Activated T-helper 17 cell treated with anti-CD3 and anti-CD28 coated beads, Interleukin-2, amount 50 U/mL, for 72 hours (primary cell): ENCODE data around the gene POP4. TPM values are rescaled to one million over a fixed set of nuclear protein-coding genes. Genes with fewer than 3 reads are reported as not detected.
A peak's percentile ranks its signal among the peaks of the same experiment; 100 is the strongest.

Experiments used
- ATAC-seq: fragments of 150-1000 bp; cut with Tn5 transposase; replicated peaks from 2 replicates; pipeline ENCODE4 v1.10.0; 2021; ENCODE audit warnings: mild to moderate bottlenecking, moderate library complexity
- H3K27ac Mint-ChIP-seq: one replicate; pipeline ENCODE4 v1.8.0; 2022; ENCODE audit warnings: mixed read lengths
- H3K27me3 Mint-ChIP-seq: one replicate; pipeline ENCODE4 v1.8.0; 2022; ENCODE audit warnings: mixed read lengths
- H3K36me3 Mint-ChIP-seq: one replicate; pipeline ENCODE4 v1.8.0; 2022; ENCODE audit warnings: low read depth, mild to moderate bottlenecking, mixed read lengths
- H3K4me1 Mint-ChIP-seq: one replicate; pipeline ENCODE4 v1.8.0; 2022; ENCODE audit warnings: mixed read lengths
- H3K4me3 Mint-ChIP-seq: one replicate; pipeline ENCODE4 v1.8.0; 2022; ENCODE audit warnings: mild to moderate bottlenecking, mixed read lengths
- H3K9me3 Mint-ChIP-seq: one replicate; pipeline ENCODE4 v1.8.0; 2022; ENCODE audit warnings: mixed read lengths
- total RNA-seq, 2 donors: library from RNA; stranded (reverse); gene quantifications; one replicate each; pipeline ENCODE4 v1.2.3, GENCODE V29; 2022

Gene POP4
- total RNA-seq, 2 donors from 2014 or later: 59.4 to 102 TPM

GRCh38 chr19:29587518-29587986 is 18.5 kb upstream of the POP4 start:
- Mint-ChIP-seq H3K4me1 (peaks cover 10% of the 10 kb centered on the region), H3K27ac (peak overlapping the region; percentile 71), H3K27me3 (peaks cover 8% of the 10 kb centered on the region), H3K4me3 (peak overlapping the region; percentile 41), H3K9me3 (peaks cover 3% of the 10 kb centered on the region), H3K36me3 (no peaks in the 10 kb centered on the region)
- peak; percentile 100 for ATAC-seq

GRCh38 chr19:29588095-29588494 is 18.0 kb upstream of the POP4 start:
- peaks cover 8% of the 10 kb centered on the region for H3K27me3 Mint-ChIP-seq
- peaks cover 10% of the 10 kb centered on the region for H3K4me1 Mint-ChIP-seq
- H3K27ac Mint-ChIP-seq: peak overlapping the region; percentile 71
- H3K36me3 Mint-ChIP-seq: no peaks in the 10 kb centered on the region
- H3K4me3 Mint-ChIP-seq: peak overlapping the region; percentile 41
- no peak for ATAC-seq
- H3K9me3 Mint-ChIP-seq: peaks cover 3% of the 10 kb centered on the region

- Mint-ChIP-seq H3K36me3 (no peaks in the 10 kb centered on the region), H3K27ac (no peak overlapping the region), H3K9me3 (peaks cover 3% of the 10 kb centered on the region), H3K27me3 (peaks cover 17% of the 10 kb centered on the region), H3K4me3 (no peak overlapping the region), H3K4me1 (peaks cover 10% of the 10 kb centered on the region)
- no peak for ATAC-seq
These were observed 15.8 kb upstream of the POP4 start for GRCh38 chr19:29590278-29590677.

DNA sequence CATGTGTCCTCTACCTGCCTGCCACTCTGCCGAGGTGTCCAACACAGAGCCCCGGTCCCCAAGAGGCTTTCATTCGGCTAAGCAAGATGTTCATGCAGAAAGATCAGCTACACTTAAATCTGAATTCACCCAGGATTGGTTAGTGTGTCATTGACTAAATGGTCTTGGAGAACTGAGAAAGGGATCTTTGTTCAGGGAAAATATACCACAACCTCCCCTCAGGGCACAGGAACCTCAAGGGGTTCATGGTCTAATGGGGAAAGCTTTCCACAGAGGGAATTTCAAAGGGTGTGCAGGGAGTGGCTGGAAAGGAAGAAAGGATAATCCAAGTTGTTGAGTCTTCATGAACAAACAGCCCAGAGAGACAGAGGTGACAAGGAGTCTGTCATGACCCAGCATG is 14.4 kb upstream of the POP4 start:
- no peak overlapping the region for H3K27ac Mint-ChIP-seq
- H3K36me3 Mint-ChIP-seq: no peaks in the 10 kb centered on the region
- ATAC-seq: no peak
- peaks cover 17% of the 10 kb centered on the region for H3K27me3 Mint-ChIP-seq
- peaks cover 3% of the 10 kb centered on the region for H3K9me3 Mint-ChIP-seq
- H3K4me1 Mint-ChIP-seq: peaks cover 8% of the 10 kb centered on the region
- H3K4me3 Mint-ChIP-seq: no peak overlapping the region

GRCh38 chr19:29593869-29594268 is 12.2 kb upstream of the POP4 start:
- no peak overlapping the region for H3K27ac Mint-ChIP-seq

GRCh38 chr19:29596080-29596727 is 9.9 kb upstream of the POP4 start:
- H3K36me3 Mint-ChIP-seq: no peaks in the 10 kb centered on the region
- no peak overlapping the region for H3K4me3 Mint-ChIP-seq
- H3K4me1 Mint-ChIP-seq: no peaks in the 10 kb centered on the region
- no peak overlapping the region for H3K27ac Mint-ChIP-seq
- peaks cover 19% of the 10 kb centered on the region for H3K27me3 Mint-ChIP-seq
- no peaks in the 10 kb centered on the region for H3K9me3 Mint-ChIP-seq
- ATAC-seq: no peak

More at GRCh38 chr19:29593869-29594268, 12.2 kb upstream of the POP4 start:
- ATAC-seq: no peak
- Mint-ChIP-seq H3K4me3 (no peak overlapping the region), H3K27me3 (peaks cover 22% of the 10 kb centered on the region), H3K4me1 (no peaks in the 10 kb centered on the region), H3K9me3 (peaks cover 3% of the 10 kb centered on the region), H3K36me3 (no peaks in the 10 kb centered on the region)

DNA sequence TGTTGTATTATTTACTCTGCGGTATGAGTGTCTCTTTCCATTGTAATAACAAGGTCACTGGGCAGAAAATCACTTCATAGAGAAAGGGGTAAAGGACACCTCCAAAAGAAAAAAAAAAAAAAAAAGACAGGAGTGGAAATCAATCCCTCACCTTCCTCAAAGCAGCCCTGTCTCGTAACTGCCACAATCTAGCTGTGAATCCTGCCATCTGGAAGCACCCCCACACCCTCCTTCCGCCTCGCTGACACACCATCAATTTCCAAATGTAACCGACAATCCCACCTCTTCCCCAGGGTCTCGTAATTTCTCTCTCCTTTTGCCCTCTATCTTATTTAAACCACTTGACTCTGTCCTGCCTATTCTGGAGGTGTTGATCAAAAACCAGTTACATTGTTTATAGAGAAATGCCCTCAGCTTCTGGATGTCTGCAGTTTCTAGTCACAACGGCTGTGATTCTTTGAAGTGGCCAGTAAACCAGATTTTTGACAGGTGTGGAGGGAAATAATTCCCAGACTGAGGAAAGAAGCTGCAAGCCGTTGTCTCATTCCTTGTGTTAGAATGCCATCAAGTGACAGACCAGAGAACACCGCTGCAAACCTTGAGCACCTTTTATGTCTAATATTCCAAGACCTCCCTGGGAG is 9.1 kb upstream of the POP4 start:
- no peak for ATAC-seq
- no peak overlapping the region for H3K4me3 Mint-ChIP-seq
- no peaks in the 10 kb centered on the region for H3K36me3 Mint-ChIP-seq
- H3K27ac Mint-ChIP-seq: no peak overlapping the region
- no peaks in the 10 kb centered on the region for H3K4me1 Mint-ChIP-seq
- H3K9me3 Mint-ChIP-seq: no peaks in the 10 kb centered on the region
- H3K27me3 Mint-ChIP-seq: peaks cover 14% of the 10 kb centered on the region

DNA sequence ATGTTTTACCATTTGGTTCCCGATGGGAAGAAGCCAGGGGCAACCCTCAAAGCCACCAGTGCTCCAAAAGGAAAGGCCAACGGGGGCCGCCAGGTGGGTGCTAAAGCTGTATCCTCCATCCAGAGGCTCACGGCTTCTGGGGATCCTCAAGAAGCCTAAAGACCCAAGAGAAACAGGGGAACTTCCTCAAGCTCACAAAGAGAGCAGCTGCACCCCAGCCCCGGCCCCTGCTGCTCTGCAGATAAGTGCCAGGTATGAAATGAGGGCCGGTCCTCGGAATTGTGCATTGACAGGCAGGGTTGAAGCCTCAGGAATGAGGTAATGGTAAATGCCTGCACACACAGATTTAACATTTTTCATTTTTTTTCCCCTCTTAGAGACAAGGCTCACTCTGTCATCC is 8.0 kb upstream of the POP4 start:
- Mint-ChIP-seq H3K4me1 (no peaks in the 10 kb centered on the region), H3K4me3 (no peak overlapping the region), H3K36me3 (no peaks in the 10 kb centered on the region), H3K27me3 (peaks cover 14% of the 10 kb centered on the region), H3K27ac (no peak overlapping the region), H3K9me3 (no peaks in the 10 kb centered on the region)
- ATAC-seq: no peak

DNA sequence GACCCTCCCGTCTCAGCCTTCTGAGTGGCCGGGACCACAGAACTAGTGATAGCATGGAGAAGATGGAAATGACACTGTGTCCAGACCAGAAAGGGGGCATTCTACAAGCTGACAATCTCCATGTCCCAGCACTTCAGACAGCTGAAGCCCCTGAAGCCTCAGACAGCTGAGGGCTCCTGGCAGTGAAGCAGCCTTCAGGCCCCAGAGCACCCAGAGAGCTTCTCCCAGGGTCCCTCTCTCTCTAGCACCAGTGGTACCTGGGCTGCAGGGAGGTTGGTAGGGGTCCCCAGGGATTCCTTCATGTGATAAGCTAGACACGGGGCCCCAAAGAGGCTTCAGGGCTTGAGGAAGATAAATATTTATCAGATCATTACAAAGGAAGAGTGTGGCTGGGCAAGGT is 7.6 kb upstream of the POP4 start:
- peaks cover 13% of the 10 kb centered on the region for H3K27me3 Mint-ChIP-seq
- H3K4me1 Mint-ChIP-seq: no peaks in the 10 kb centered on the region
- H3K9me3 Mint-ChIP-seq: no peaks in the 10 kb centered on the region
- no peak for ATAC-seq
- H3K27ac Mint-ChIP-seq: no peak overlapping the region
- H3K36me3 Mint-ChIP-seq: no peaks in the 10 kb centered on the region
- no peak overlapping the region for H3K4me3 Mint-ChIP-seq

- H3K27ac Mint-ChIP-seq: no peak overlapping the region
- H3K4me1 Mint-ChIP-seq: peaks cover 10% of the 10 kb centered on the region
- no peak for ATAC-seq
- H3K27me3 Mint-ChIP-seq: no peaks in the 10 kb centered on the region
- H3K36me3 Mint-ChIP-seq: peaks cover 8% of the 10 kb centered on the region
- H3K4me3 Mint-ChIP-seq: no peak overlapping the region
- no peaks in the 10 kb centered on the region for H3K9me3 Mint-ChIP-seq
These were observed 2.8 kb upstream of the POP4 start for GRCh38 chr19:29603308-29603707.

DNA sequence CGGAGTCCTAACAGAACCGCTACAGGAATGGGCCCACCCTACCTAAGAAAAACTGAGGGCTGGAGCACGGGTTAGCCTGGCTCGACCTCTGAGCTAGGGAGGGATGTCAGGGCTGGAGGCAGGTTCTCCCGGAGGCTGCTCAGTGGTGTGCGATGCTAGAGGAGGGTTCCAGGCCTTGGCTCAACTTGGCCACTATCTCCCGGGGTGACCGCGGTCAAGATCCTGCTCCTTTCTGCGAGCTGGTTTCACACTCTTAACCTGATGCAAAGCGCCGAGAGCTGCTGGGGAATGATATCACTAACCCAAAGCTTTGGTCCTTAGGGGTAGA is 301 bp downstream of the POP4 start:
- Mint-ChIP-seq H3K27ac (peak overlapping the region; percentile 99), H3K9me3 (no peaks in the 10 kb centered on the region), H3K36me3 (peaks cover 37% of the 10 kb centered on the region), H3K4me1 (peaks cover 10% of the 10 kb centered on the region), H3K27me3 (no peaks in the 10 kb centered on the region), H3K4me3 (peak overlapping the region; percentile 96)
- ATAC-seq: peak; percentile 38

DNA sequence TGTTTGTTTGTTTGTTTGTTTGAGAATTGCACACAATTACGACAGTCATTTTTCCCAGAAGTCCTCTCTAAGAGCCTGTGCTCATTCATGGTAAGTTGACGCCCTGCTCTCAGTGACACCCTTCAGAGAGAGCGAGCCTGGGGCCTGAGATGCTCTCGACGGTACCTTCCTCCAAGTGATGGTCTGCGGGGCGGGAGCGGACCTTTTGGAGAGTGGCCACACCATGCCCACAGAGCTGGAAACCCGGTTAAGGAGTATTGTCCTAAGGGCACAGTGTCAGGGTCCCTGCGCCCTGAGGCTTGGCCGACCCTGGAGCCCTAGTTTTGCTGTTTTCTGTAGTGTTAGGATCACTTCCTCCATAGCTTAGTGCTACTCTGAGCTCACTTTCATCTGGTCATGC is 3.6 kb downstream of the POP4 start:
- Mint-ChIP-seq H3K27ac (no peak overlapping the region), H3K4me1 (peaks cover 10% of the 10 kb centered on the region), H3K4me3 (no peak overlapping the region), H3K9me3 (no peaks in the 10 kb centered on the region), H3K27me3 (no peaks in the 10 kb centered on the region), H3K36me3 (peaks cover 70% of the 10 kb centered on the region)
- no peak for ATAC-seq

GRCh38 chr19:29610213-29610573 is 4.1 kb downstream of the POP4 start:
- no peak for ATAC-seq
- H3K27ac Mint-ChIP-seq: peak overlapping the region; percentile 43
- peaks cover 10% of the 10 kb centered on the region for H3K4me1 Mint-ChIP-seq

GRCh38 chr19:29610574-29611271 is 4.6 kb downstream of the POP4 start:
- Mint-ChIP-seq H3K36me3 (peaks cover 80% of the 10 kb centered on the region), H3K4me3 (no peak overlapping the region), H3K4me1 (peaks cover 10% of the 10 kb centered on the region), H3K9me3 (no peaks in the 10 kb centered on the region), H3K27ac (peak overlapping the region; percentile 43), H3K27me3 (no peaks in the 10 kb centered on the region)
- ATAC-seq: peak; percentile 78

More at GRCh38 chr19:29610213-29610573, 4.1 kb downstream of the POP4 start:
- peaks cover 75% of the 10 kb centered on the region for H3K36me3 Mint-ChIP-seq
- no peaks in the 10 kb centered on the region for H3K27me3 Mint-ChIP-seq
- no peak overlapping the region for H3K4me3 Mint-ChIP-seq
- H3K9me3 Mint-ChIP-seq: no peaks in the 10 kb centered on the region

- H3K36me3 Mint-ChIP-seq: peaks cover 83% of the 10 kb centered on the region
- H3K9me3 Mint-ChIP-seq: no peaks in the 10 kb centered on the region
- H3K4me1 Mint-ChIP-seq: no peaks in the 10 kb centered on the region
- ATAC-seq: no peak
- no peak overlapping the region for H3K4me3 Mint-ChIP-seq
- peak overlapping the region; percentile 43 for H3K27ac Mint-ChIP-seq
- H3K27me3 Mint-ChIP-seq: no peaks in the 10 kb centered on the region
These were observed 6.0 kb downstream of the POP4 start for GRCh38 chr19:29612121-29612520.
